Esophagus muscularis mucosa (tissue), 4 donors: ENCODE results near the gene PHLPP1.

Source experiments
- EP300 ChIP-seq: sonication (generic); formaldehyde crosslinking; IDR thresholded peaks from one replicate; pipeline ENCODE4 v1.6.1; 2017; ENCODE audit warnings: antibody characterized with exemption
- POLR2A ChIP-seq: fragments of 450-650 bp; IDR thresholded peaks from one replicate; pipeline ENCODE4 v1.6.1; 2017; ENCODE audit warnings: antibody characterized with exemption, moderate library complexity, mild to moderate bottlenecking, low read depth
- POLR2AphosphoS5 ChIP-seq, 2 donors: sonication (generic); formaldehyde crosslinking; IDR thresholded peaks; one replicate each; pipeline ENCODE4 v1.6.1; 2017; ENCODE audit warnings: antibody characterized with exemption in 2 of 2
- TF ChIP-seq, protein P1 (sequence below), 3 experiments: fragments of 200-600 bp in 2 of 3; fragments of 450-650 bp in 1 of 3; sonication (generic) in 2 of 3; IDR thresholded peaks; one replicate each; pipeline ENCODE4 v1.5.1; 2017 to 2019; ENCODE audit warnings: antibody characterized with exemption in 3 of 3, mild to moderate bottlenecking in 2 of 3, moderate library complexity in 1 of 3

- TF ChIP-seq POLR2A = no peak
- TF ChIP-seq, protein P1, sequence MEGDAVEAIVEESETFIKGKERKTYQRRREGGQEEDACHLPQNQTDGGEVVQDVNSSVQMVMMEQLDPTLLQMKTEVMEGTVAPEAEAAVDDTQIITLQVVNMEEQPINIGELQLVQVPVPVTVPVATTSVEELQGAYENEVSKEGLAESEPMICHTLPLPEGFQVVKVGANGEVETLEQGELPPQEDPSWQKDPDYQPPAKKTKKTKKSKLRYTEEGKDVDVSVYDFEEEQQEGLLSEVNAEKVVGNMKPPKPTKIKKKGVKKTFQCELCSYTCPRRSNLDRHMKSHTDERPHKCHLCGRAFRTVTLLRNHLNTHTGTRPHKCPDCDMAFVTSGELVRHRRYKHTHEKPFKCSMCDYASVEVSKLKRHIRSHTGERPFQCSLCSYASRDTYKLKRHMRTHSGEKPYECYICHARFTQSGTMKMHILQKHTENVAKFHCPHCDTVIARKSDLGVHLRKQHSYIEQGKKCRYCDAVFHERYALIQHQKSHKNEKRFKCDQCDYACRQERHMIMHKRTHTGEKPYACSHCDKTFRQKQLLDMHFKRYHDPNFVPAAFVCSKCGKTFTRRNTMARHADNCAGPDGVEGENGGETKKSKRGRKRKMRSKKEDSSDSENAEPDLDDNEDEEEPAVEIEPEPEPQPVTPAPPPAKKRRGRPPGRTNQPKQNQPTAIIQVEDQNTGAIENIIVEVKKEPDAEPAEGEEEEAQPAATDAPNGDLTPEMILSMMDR (IDR thresholded peaks at IDR 0.05) = no peak
- TF ChIP-seq POLR2AphosphoS5 (IDR thresholded peaks at IDR 0.05) = no peak
- no peak for TF ChIP-seq EP300
Observed at GRCh38 chr18:62959481-62959880, 244.1 kb downstream of the PHLPP1 start.
